ENCODE data around the gene STAT1. TPM values are rescaled to one million over a fixed set of nuclear protein-coding genes. Genes with fewer than 3 reads are reported as not detected.

STAT1 gene
- total RNA-seq (2021) = 69.5 and 76.5 TPM in 2 replicates
- Bru-seq, nascent RNA = percentile 87 among the genes with signal in this experiment
- BruChase-seq, experiment 1, labeled RNA remaining after a 2-hour chase = percentile 80 among the genes with signal in this experiment
- BruChase-seq, experiment 2, labeled RNA remaining after a 6-hour chase = percentile 89 among the genes with signal in this experiment
- long read RNA-seq, full-length matches to known transcripts = 131 of 166 reads
- long read RNA-seq, partial matches to known transcripts = 19 of 166 reads
- long read RNA-seq, other reads (novel, unspliced or antisense) = 16 of 166 reads

- peak; percentile 95 for DNase-seq (ENCODE audit: low spot score)
- Histone ChIP-seq H3K36me3 (ENCODE audit: insufficient read depth, low read length, poor library complexity, severe bottlenecking) (peaks cover 4% of the 10 kb centered on the region), H3K4me1 (ENCODE audit: insufficient read depth, low read length, poor library complexity, severe bottlenecking) (peaks cover 6% of the 10 kb centered on the region), H3K4me3 (ENCODE audit: low read depth, low read length, poor library complexity, severe bottlenecking) (peak within 1 kb of the TSS; percentile 81), H3K27ac (ENCODE audit: low read depth, low read length, poor library complexity, severe bottlenecking) (peak within 1 kb of the TSS; percentile 84), H3K9me3 (ENCODE audit: low read depth, low read length, poor library complexity, severe bottlenecking) (no peaks in the 10 kb centered on the region), H3K27me3 (replicated peaks; ENCODE audit: insufficient read depth, low read depth, low read length, poor library complexity) (no peaks in the 10 kb centered on the region)
- CTCF ChIA-PET = no interaction called here
- POLR2A ChIA-PET (ENCODE audit: low non-redundant PET) = no interaction called here
- intact Hi-C loops (cut with micrococcal nuclease; ENCODE audit: unreplicated experiment) = loop anchor here (10.0 kb wide), 1 partner anchor 369 kb away; the partner anchor contains the start of gene NAB1
- BruUV-seq (replicated peaks) = no TSS peak
- no peak for TF ChIP-seq CTCF (conservative IDR thresholded peaks at IDR 0.05; ENCODE audit: low read depth, low read length)
- TF ChIP-seq EZH2 (IDR thresholded peaks at IDR 0.05; ENCODE audit: borderline replicate concordance, low read depth, low read length, poor library complexity, severe bottlenecking) = no peak
Observed at GRCh38 chr2:191013932-191014652, at the start of gene STAT1. STAT1 (minus strand) TSS chr2:191014171; CDS start chr2:191010003, 4,168 bp downstream.

GRCh38 chr2:191063584-191063983, 49.6 kb upstream of the STAT1 start:
- no peak for DNase-seq (ENCODE audit: low spot score)
- no peak overlapping the region for H3K27ac ChIP-seq (ENCODE audit: low read depth, low read length, poor library complexity, severe bottlenecking)
- H3K9me3 ChIP-seq (ENCODE audit: low read depth, low read length, poor library complexity, severe bottlenecking) = no peaks in the 10 kb centered on the region
- ChIA-PET POLR2A (ENCODE audit: low non-redundant PET) (interaction anchor here (0.7 kb wide), 1 partner anchor 23 kb away, joined by 3 read pairs; no protein-coding TSS in a partner anchor), CTCF (no interaction called here)
- no peaks in the 10 kb centered on the region for H3K27me3 ChIP-seq (replicated peaks; ENCODE audit: insufficient read depth, low read depth, low read length, poor library complexity)
- no peak overlapping the region for H3K4me3 ChIP-seq (ENCODE audit: low read depth, low read length, poor library complexity, severe bottlenecking)
- intact Hi-C loops (cut with micrococcal nuclease; ENCODE audit: unreplicated experiment) = no loop called here
- H3K4me1 ChIP-seq (ENCODE audit: insufficient read depth, low read length, poor library complexity, severe bottlenecking) = peaks cover 9% of the 10 kb centered on the region
- TF ChIP-seq CTCF (conservative IDR thresholded peaks at IDR 0.05; ENCODE audit: low read depth, low read length) = no peak
- TF ChIP-seq EZH2 (IDR thresholded peaks at IDR 0.05; ENCODE audit: borderline replicate concordance, low read depth, low read length, poor library complexity, severe bottlenecking) = no peak
- BruUV-seq (replicated peaks) = no TSS peak
- H3K36me3 ChIP-seq (ENCODE audit: insufficient read depth, low read length, poor library complexity, severe bottlenecking) = no peaks in the 10 kb centered on the region

- intact Hi-C loops (cut with micrococcal nuclease; ENCODE audit: unreplicated experiment) = no loop called here
- no peak overlapping the region for H3K27ac ChIP-seq (ENCODE audit: low read depth, low read length, poor library complexity, severe bottlenecking)
- DNase-seq (ENCODE audit: low spot score) = no peak
- BruUV-seq (replicated peaks) = no TSS peak
- H3K4me3 ChIP-seq (ENCODE audit: low read depth, low read length, poor library complexity, severe bottlenecking) = no peak overlapping the region
- H3K36me3 ChIP-seq (ENCODE audit: insufficient read depth, low read length, poor library complexity, severe bottlenecking) = no peaks in the 10 kb centered on the region
- CTCF ChIA-PET = interaction anchor here (0.5 kb wide), 1 partner anchor 9 kb away, joined by 3 read pairs; no protein-coding TSS in a partner anchor
- H3K4me1 ChIP-seq (ENCODE audit: insufficient read depth, low read length, poor library complexity, severe bottlenecking) = peaks cover 6% of the 10 kb centered on the region
- TF ChIP-seq CTCF (conservative IDR thresholded peaks at IDR 0.05; ENCODE audit: low read depth, low read length) (no peak), EZH2 (IDR thresholded peaks at IDR 0.05; ENCODE audit: borderline replicate concordance, low read depth, low read length, poor library complexity, severe bottlenecking) (no peak)
- POLR2A ChIA-PET (ENCODE audit: low non-redundant PET) = no interaction called here
- H3K27me3 ChIP-seq (replicated peaks; ENCODE audit: insufficient read depth, low read depth, low read length, poor library complexity) = no peaks in the 10 kb centered on the region
- H3K9me3 ChIP-seq (ENCODE audit: low read depth, low read length, poor library complexity, severe bottlenecking) = no peaks in the 10 kb centered on the region
Observed at GRCh38 chr2:191061381-191061980, 47.5 kb upstream of the STAT1 start.
